ENCODE data around the gene CIDEB.

DNA sequence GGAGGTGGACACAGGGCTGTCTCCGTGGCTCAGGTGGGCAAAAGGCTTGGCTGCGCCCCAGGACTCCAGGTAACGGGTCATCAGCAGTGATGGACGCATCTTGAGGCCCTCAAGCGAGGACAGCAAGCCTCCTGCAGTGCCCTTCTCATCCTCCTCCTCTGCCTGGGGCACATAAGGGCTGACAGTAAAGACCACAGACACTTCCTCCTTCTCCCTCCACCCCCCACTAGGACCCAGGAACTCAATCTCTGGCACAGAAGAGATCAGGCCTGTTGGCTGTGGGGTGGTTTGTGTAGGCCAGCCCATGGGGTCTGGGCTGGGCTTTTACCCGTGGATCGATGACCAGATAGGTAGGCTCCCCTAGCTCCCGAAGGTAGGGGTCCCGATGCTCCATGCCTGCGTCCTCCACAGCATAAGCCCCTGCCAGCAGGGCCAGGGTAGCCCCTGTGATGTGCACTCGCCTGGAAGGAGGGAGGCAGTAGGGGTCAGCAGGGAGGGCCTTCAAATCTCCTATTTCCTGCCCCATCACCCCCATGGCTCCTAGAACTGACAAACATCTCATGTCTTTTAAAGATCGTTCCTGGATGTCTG lies 21.4 kb upstream of the CIDEB start:
- TF ChIP-seq, protein P1, sequence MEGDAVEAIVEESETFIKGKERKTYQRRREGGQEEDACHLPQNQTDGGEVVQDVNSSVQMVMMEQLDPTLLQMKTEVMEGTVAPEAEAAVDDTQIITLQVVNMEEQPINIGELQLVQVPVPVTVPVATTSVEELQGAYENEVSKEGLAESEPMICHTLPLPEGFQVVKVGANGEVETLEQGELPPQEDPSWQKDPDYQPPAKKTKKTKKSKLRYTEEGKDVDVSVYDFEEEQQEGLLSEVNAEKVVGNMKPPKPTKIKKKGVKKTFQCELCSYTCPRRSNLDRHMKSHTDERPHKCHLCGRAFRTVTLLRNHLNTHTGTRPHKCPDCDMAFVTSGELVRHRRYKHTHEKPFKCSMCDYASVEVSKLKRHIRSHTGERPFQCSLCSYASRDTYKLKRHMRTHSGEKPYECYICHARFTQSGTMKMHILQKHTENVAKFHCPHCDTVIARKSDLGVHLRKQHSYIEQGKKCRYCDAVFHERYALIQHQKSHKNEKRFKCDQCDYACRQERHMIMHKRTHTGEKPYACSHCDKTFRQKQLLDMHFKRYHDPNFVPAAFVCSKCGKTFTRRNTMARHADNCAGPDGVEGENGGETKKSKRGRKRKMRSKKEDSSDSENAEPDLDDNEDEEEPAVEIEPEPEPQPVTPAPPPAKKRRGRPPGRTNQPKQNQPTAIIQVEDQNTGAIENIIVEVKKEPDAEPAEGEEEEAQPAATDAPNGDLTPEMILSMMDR (conservative IDR thresholded peaks at IDR 0.05; ENCODE audit: low read depth, low read length) = no peak
- TF ChIP-seq, protein P2, sequence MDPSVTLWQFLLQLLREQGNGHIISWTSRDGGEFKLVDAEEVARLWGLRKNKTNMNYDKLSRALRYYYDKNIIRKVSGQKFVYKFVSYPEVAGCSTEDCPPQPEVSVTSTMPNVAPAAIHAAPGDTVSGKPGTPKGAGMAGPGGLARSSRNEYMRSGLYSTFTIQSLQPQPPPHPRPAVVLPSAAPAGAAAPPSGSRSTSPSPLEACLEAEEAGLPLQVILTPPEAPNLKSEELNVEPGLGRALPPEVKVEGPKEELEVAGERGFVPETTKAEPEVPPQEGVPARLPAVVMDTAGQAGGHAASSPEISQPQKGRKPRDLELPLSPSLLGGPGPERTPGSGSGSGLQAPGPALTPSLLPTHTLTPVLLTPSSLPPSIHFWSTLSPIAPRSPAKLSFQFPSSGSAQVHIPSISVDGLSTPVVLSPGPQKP (IDR thresholded peaks at IDR 0.05; ENCODE audit: borderline replicate concordance, low read depth, low read length) = no peak
- no peak for TF ChIP-seq MXI1 (IDR thresholded peaks at IDR 0.05; ENCODE audit: borderline replicate concordance, low read depth, low read length)
- no peak for TF ChIP-seq CHD1 (IDR thresholded peaks at IDR 0.05; ENCODE audit: low read depth, low read length)
- TF ChIP-seq POLR2A (IDR thresholded peaks at IDR 0.05; ENCODE audit: low read depth, low read length) = no peak
